HG02885 (cell line): ENCODE measurements around the gene NCS1.

Experiments used
- ATAC-seq: cut with Tn5 transposase; IDR thresholded peaks from one replicate; pipeline ENCODE4 v1.9.1; 2021; ENCODE audit warnings: mild to moderate bottlenecking; ENCODE audit not compliant: unreplicated experiment, poor library complexity

NCS1 gene

GRCh38 chr9:130174025-130174424 is 1.8 kb downstream of the NCS1 start:
- no peak for ATAC-seq

- no peak for ATAC-seq
These were observed 2.7 kb downstream of the NCS1 start for GRCh38 chr9:130174920-130175321.

- no peak for ATAC-seq
These were observed 3.2 kb downstream of the NCS1 start for GRCh38 chr9:130175355-130175754.

GRCh38 chr9:130176760-130177159 is 4.6 kb downstream of the NCS1 start:
- no peak for ATAC-seq

- ATAC-seq: no peak
These were observed 5.9 kb downstream of the NCS1 start for GRCh38 chr9:130177898-130178805.

- ATAC-seq: no peak
These were observed 7.2 kb downstream of the NCS1 start for GRCh38 chr9:130179331-130179907.

GRCh38 chr9:130180516-130180915 is 8.3 kb downstream of the NCS1 start:
- ATAC-seq: no peak

- no peak for ATAC-seq
These were observed 9.6 kb downstream of the NCS1 start for GRCh38 chr9:130181678-130182380.

- no peak for ATAC-seq
These were observed 10.2 kb downstream of the NCS1 start for GRCh38 chr9:130182381-130182909.

GRCh38 chr9:130183133-130183762 is 11.0 kb downstream of the NCS1 start:
- no peak for ATAC-seq

GRCh38 chr9:130185017-130185416 is 12.8 kb downstream of the NCS1 start:
- ATAC-seq: no peak

- no peak for ATAC-seq
These were observed 13.4 kb downstream of the NCS1 start for GRCh38 chr9:130185490-130186031.

GRCh38 chr9:130186051-130186450 is 13.8 kb downstream of the NCS1 start:
- ATAC-seq: no peak

GRCh38 chr9:130186839-130187522 is 14.8 kb downstream of the NCS1 start:
- no peak for ATAC-seq

- no peak for ATAC-seq
These were observed 15.3 kb downstream of the NCS1 start for GRCh38 chr9:130187523-130187846.

GRCh38 chr9:130188860-130189481 is 16.8 kb downstream of the NCS1 start:
- no peak for ATAC-seq

GRCh38 chr9:130189840-130190239 is 17.6 kb downstream of the NCS1 start:
- no peak for ATAC-seq

- no peak for ATAC-seq
These were observed 19.0 kb downstream of the NCS1 start for GRCh38 chr9:130191068-130191748.

GRCh38 chr9:130191749-130192120 is 19.5 kb downstream of the NCS1 start:
- ATAC-seq: no peak
